Uterus (tissue), 2 donors: ENCODE results near the gene IRF9.

Experiments
- POLR2A ChIP-seq, 2 donors: fragments of 450-650 bp; IDR thresholded peaks; one replicate each; pipeline ENCODE4 v1.6.1; 2016; ENCODE audit warnings: antibody characterized with exemption in 2 of 2, mild to moderate bottlenecking in 1 of 2, moderate library complexity in 1 of 2
- TF ChIP-seq, protein P1 (sequence below), 4 experiments: fragments of 200-600 bp in 2 of 4; fragments of 450-650 bp in 2 of 4; sonication (generic) in 2 of 4; IDR thresholded peaks; one replicate each; pipeline ENCODE4 v1.5.1; 2016 to 2019; ENCODE audit warnings: antibody characterized with exemption in 4 of 4, mild to moderate bottlenecking in 2 of 4, moderate library complexity in 1 of 4

DNA sequence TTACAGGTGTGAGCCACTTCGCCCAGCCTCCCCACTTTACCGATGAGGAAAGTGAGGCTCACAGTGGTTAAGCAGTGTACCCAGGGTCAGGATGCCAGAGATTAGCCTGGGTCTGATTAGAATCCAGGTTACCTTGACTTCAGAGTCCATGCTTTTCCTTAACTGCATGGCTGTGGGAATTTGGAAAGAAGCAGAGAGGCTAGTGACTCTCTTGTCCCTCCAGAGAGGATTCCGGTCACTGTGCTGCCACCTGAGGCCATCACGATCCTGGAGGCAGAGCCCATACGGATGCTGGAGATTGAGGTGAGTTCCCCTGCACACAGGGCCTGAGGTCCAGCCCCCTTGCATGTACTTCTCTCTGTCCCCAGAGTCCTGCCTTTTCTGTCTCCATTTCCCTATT, 15.5 kb downstream of the IRF9 start:
- TF ChIP-seq, protein P1, sequence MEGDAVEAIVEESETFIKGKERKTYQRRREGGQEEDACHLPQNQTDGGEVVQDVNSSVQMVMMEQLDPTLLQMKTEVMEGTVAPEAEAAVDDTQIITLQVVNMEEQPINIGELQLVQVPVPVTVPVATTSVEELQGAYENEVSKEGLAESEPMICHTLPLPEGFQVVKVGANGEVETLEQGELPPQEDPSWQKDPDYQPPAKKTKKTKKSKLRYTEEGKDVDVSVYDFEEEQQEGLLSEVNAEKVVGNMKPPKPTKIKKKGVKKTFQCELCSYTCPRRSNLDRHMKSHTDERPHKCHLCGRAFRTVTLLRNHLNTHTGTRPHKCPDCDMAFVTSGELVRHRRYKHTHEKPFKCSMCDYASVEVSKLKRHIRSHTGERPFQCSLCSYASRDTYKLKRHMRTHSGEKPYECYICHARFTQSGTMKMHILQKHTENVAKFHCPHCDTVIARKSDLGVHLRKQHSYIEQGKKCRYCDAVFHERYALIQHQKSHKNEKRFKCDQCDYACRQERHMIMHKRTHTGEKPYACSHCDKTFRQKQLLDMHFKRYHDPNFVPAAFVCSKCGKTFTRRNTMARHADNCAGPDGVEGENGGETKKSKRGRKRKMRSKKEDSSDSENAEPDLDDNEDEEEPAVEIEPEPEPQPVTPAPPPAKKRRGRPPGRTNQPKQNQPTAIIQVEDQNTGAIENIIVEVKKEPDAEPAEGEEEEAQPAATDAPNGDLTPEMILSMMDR (IDR thresholded peaks at IDR 0.05), result no peak
- no peak for TF ChIP-seq POLR2A (IDR thresholded peaks at IDR 0.05)
